Skeletal muscle tissue (tissue), 4 donors: ENCODE data around the gene CD300A. TPM values are rescaled to one million over a fixed set of nuclear protein-coding genes. Genes with fewer than 3 reads are reported as not detected.

Experiments
- H3K27ac ChIP-seq: one replicate; pipeline ENCODE4 v1.7.0; 2013; ENCODE audit warnings: mild to moderate bottlenecking, low read depth, low read length, inconsistent platforms
- H3K27me3 ChIP-seq, 3 donors: one replicate each; pipeline ENCODE4 v1.7.0; 2013; ENCODE audit warnings: low read length in 3 of 3; ENCODE audit not compliant: control insufficient read depth in 3 of 3, insufficient read depth in 3 of 3
- H3K36me3 ChIP-seq, 3 donors: one replicate each; pipeline ENCODE4 v1.7.0; 2013; ENCODE audit warnings: low read length in 3 of 3; ENCODE audit not compliant: control insufficient read depth in 3 of 3, insufficient read depth in 3 of 3
- H3K4me1 ChIP-seq, 3 donors: one replicate each; pipeline ENCODE4 v1.7.0; 2013; ENCODE audit warnings: low read length in 3 of 3, mild to moderate bottlenecking in 3 of 3; ENCODE audit not compliant: control insufficient read depth in 3 of 3, insufficient read depth in 3 of 3
- H3K4me3 ChIP-seq, 3 donors: one replicate each; pipeline ENCODE4 v1.7.0; 2013; ENCODE audit warnings: low read length in 3 of 3
- H3K9ac ChIP-seq, 3 donors: one replicate each; pipeline ENCODE4 v1.7.0; 2013; ENCODE audit warnings: low read length in 3 of 3, mild to moderate bottlenecking in 3 of 3, moderate library complexity in 2 of 3, low read depth in 1 of 3
- H3K9me3 ChIP-seq, 3 donors: one replicate each; pipeline ENCODE4 v1.7.0; 2013; ENCODE audit warnings: low read length in 3 of 3; ENCODE audit not compliant: control insufficient read depth in 3 of 3
- total RNA-seq: library from RNA; depleted of rRNA; stranded (reverse); fragments of >200 nt; gene quantifications from one replicate; pipeline ENCODE4 v1.2.3, GENCODE V29; 2014
- donor health status: Osteomylitis.

CD300A gene
- total RNA-seq, 1 donor from 2014 or later, result 1.0 TPM

DNA sequence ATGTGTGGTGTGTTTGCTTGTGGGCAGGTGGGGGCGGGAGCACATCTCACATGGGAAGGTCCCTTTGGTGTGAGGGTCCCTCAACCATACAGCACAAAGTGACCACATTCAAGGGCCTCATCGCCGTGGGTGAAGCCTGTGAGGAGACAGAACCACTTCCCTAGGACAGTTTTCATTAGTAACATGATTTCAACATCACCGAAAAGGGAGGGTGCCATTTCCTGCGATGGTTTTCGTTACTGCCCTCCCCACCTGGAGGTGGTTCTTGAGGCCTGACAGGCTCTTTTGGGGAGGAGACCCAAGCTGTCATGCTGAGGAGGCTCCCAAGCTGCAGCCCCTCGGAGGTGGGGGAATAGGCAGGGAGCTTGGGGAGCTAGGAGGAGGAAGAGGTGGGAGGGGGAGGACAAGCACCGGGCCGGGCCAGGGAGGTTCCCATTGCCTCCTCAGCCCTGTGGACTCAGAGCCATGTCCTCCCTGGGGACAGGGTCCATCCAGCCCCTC, 55.3 kb downstream of the CD300A start:
- H3K4me1 ChIP-seq, result no peaks in the 10 kb centered on the region

DNA sequence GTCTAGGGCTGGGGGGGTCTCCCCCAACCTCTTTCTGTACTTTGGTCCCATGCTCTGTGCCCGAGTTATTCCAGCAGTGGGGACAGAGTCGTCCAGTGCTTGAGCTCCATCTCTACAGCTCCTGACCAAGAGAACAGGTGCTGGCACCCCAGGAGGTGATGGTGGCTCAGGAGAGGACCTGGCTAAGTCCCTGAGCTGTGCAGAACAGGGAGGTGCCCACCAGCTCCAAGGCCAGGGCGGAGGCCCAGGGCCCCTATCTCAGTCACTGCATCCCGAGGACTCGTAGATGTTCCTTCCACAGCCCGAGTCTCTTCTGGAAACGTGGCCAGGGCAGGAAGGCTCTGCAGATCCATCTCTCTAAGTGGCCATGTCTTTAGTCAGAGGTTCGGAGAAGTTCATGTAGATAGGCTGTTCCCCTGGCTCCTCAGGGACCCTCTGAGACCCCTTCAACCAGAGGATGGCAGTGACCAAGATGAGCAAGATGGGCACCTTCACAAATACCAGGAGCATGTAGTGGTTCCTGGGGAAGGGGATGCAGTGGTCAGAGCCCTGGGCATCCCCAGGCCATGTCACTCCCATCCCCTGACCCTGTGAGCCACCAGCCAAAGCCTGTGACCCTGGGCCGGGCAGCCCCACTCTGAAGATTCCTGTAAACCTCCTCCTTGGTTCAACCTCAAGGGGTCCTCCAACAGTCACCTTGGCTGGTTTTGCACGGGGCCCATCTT, 56.1 kb downstream of the CD300A start:
- no peaks in the 10 kb centered on the region for H3K4me1 ChIP-seq
- H3K27ac ChIP-seq, result no peak overlapping the region
- H3K9ac ChIP-seq, result no peak overlapping the region
- H3K27me3 ChIP-seq, result no peaks in the 10 kb centered on the region
- H3K9me3 ChIP-seq, result peaks cover 0 to 5% (median 0%) of the 10 kb centered on the region in 3 donors
- H3K36me3 ChIP-seq, result no peaks in the 10 kb centered on the region
- no peak overlapping the region for H3K4me3 ChIP-seq

More for the DNA sequence above, 55.3 kb downstream of the CD300A start:
- Histone ChIP-seq H3K36me3 (no peaks in the 10 kb centered on the region), H3K9ac (peak overlapping the region in 1 of 3 donors; percentile 25), H3K27me3 (no peaks in the 10 kb centered on the region), H3K9me3 (peaks cover 0 to 5% (median 0%) of the 10 kb centered on the region in 3 donors), H3K27ac (peak overlapping the region; percentile 70), H3K4me3 (no peak overlapping the region)

DNA sequence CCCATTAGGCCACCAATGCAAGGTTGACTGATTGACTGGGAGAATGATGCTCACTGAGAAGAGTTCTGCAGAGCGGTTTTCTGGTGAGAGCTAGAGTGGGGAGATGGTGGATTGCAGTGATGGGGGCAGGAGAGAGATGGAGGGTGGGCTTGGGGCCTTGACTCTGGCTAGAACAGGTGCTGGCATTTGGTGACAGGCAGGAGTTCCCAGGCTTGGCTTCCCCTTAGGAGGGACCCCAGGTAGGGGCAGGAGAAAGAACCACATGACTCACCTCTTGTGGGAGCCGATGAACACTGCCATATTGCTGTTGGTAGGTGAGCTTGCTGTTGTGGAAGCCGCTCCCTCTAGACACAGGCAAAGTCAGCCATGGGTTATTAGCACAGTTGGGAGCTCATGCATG, 56.9 kb downstream of the CD300A start:
- H3K4me1 ChIP-seq, result no peaks in the 10 kb centered on the region
- no peak overlapping the region for H3K9ac ChIP-seq
- H3K27ac ChIP-seq, result no peak overlapping the region
- H3K36me3 ChIP-seq, result no peaks in the 10 kb centered on the region
- peaks cover 0 to 5% (median 0%) of the 10 kb centered on the region in 3 donors for H3K9me3 ChIP-seq
- H3K27me3 ChIP-seq, result no peaks in the 10 kb centered on the region
- no peak overlapping the region for H3K4me3 ChIP-seq

DNA sequence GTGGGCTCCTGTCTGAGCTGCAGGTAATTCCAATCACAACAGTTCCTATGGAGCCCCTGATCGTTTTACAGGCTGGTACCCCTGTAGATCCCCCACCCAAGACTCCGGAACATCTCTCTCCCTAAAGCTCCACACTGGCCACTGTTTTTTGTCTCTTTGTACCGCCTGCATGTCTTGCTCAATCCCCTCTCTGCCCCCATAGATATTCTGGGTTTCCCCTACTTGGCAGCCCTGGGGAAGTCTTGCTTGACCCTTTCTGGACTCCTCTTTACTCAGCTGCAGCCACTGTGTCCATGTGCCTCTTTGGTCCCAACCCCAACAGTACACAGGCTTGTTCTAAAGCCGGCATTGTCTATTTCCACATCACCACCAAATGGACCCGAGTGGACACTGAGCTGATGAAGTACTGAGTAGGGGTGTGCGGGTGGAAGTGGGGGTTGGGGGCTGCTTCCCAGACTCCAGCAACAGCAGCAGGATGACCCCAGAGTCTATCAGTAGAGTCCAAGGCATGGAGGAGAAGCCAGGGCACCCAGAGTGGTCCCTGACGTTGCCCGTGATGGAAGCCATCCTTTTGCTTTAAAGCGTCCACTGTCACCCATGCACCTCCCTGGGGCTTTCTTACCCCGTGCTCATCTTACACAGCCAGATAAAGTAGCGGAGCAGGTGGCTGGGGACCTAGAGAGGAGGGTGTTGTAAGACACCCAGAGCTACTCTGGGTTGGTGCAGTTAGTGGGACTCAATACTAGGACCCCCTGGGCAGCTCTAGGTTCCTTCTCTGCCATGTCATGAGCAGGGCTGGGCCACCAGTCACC, 58.4 kb downstream of the CD300A start:
- no peaks in the 10 kb centered on the region for H3K4me1 ChIP-seq
- no peak overlapping the region for H3K4me3 ChIP-seq
- no peak overlapping the region for H3K27ac ChIP-seq
- no peaks in the 10 kb centered on the region for H3K27me3 ChIP-seq
- no peak overlapping the region for H3K9ac ChIP-seq
- H3K36me3 ChIP-seq, result no peaks in the 10 kb centered on the region
- H3K9me3 ChIP-seq, result peaks cover 0 to 5% (median 0%) of the 10 kb centered on the region in 3 donors

DNA sequence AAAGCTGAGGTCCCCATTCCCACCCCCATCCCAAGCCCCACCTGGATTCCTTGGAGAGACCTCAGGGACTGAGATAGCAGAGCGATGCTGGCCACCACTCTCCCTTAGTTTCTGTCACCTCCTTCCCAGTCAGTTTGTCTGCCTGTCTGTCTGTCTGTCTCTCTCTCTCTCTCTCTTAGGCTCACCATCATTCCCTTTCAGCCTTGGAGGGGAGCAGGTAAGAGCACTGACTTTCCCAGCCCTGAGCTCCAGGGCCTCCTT, 59.0 kb downstream of the CD300A start:
- Histone ChIP-seq H3K27ac (no peak overlapping the region), H3K9ac (no peak overlapping the region), H3K4me1 (no peaks in the 10 kb centered on the region)

DNA sequence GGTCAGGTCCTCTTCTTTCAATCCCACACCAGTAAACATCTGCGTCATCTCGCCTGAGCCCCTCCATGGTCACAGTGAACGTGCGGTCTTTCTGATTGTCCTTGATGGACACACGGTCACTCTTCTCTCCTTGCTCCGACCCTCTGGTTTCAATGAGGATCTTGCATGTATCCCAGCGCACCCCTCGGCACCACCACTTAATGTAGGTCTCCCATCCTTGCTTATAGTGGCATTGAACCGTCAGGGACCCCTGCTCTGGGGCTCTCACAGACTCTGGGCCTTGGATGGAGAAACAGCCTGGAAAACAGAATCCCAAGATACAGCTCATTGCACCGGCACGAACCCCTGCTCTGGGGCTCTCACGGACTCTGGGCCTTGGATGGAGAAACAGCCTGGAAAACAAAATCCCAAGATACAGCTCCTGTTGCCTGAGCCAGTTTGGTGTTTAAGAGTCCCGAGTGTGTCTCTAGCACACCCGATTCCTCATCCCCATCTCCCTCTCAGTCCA, 59.4 kb downstream of the CD300A start:
- H3K27ac ChIP-seq, result no peak overlapping the region
- no peaks in the 10 kb centered on the region for H3K36me3 ChIP-seq
- H3K9ac ChIP-seq, result no peak overlapping the region
- H3K4me3 ChIP-seq, result no peak overlapping the region
- no peaks in the 10 kb centered on the region for H3K4me1 ChIP-seq
- H3K27me3 ChIP-seq, result no peaks in the 10 kb centered on the region
- peaks cover 0 to 5% (median 0%) of the 10 kb centered on the region in 3 donors for H3K9me3 ChIP-seq

More for the DNA sequence above, 59.0 kb downstream of the CD300A start:
- no peaks in the 10 kb centered on the region for H3K36me3 ChIP-seq
- H3K4me3 ChIP-seq, result no peak overlapping the region
- H3K27me3 ChIP-seq, result no peaks in the 10 kb centered on the region
- peaks cover 0 to 5% (median 0%) of the 10 kb centered on the region in 3 donors for H3K9me3 ChIP-seq

DNA sequence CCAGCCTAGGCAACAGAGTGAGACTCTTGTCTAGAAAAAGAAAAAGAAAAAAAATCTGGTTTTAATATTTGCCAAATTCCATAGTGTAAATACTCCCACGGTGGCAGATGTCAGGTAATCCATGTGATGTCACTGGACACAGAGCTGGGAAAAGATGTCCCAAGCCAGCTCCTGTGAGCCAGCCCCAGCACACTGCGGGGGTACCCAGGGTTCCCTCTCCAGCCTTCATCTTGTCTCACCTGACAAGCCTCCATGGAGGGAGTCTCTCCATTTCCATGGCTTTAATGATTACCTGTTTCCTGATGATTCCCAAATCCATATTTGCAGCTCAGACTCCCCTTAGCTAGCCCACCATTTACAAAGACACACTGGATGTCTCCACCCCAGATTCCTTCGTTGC, 60.2 kb downstream of the CD300A start:
- Histone ChIP-seq H3K4me1 (no peaks in the 10 kb centered on the region), H3K4me3 (no peak overlapping the region), H3K36me3 (no peaks in the 10 kb centered on the region), H3K9ac (no peak overlapping the region), H3K27ac (no peak overlapping the region), H3K27me3 (no peaks in the 10 kb centered on the region), H3K9me3 (peaks cover 0 to 5% (median 0%) of the 10 kb centered on the region in 3 donors)

DNA sequence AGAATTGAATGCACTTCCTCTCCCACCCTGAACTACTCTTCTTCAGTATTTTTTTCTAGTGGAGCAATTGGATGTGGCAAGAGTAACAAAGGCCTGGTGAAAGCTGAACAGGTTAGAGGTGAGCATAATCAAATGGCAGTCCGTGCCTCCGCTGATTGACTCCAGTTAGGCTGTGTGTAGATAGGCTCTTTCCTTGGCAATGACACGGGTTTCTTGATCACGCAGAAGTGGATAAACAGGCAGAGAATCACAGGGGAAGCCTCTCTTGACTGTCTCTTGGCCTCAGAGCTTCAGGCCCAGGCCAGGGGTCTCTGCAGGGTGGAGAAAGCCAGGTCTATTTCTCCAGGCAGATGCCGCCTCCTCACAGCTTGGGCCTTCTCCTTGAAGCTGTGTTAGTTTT, 60.6 kb downstream of the CD300A start:
- H3K9ac ChIP-seq, result no peak overlapping the region
- no peaks in the 10 kb centered on the region for H3K4me1 ChIP-seq
- no peak overlapping the region for H3K27ac ChIP-seq
- no peaks in the 10 kb centered on the region for H3K36me3 ChIP-seq
- H3K9me3 ChIP-seq, result peaks cover 0 to 5% (median 0%) of the 10 kb centered on the region in 3 donors
- no peaks in the 10 kb centered on the region for H3K27me3 ChIP-seq
- H3K4me3 ChIP-seq, result no peak overlapping the region

DNA sequence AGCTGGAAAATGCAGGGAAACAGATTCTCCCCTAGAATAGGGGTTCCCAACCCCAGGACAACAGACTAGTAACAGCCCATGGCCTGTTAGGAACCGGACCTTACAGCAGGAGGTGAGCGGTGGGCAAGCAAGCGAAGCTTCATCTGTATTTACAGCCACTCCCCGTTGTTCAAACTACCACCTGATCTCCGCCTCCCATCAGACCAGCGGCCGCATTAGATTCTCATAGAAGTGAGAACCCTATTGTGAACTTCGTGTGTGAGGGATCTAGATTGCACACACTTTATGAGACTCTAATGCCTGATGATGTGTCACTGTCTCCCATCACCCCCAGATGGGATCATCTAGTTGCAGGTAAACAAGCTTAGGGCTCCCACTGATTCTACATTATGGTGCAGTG, 61.3 kb downstream of the CD300A start:
- Histone ChIP-seq H3K27ac (no peak overlapping the region), H3K27me3 (no peaks in the 10 kb centered on the region), H3K4me1 (peaks cover 0 to 1% (median 0%) of the 10 kb centered on the region in 3 donors)

More for the DNA sequence above, 61.3 kb downstream of the CD300A start:
- Histone ChIP-seq H3K4me3 (no peak overlapping the region), H3K9me3 (peaks cover 0 to 5% (median 0%) of the 10 kb centered on the region in 3 donors), H3K36me3 (no peaks in the 10 kb centered on the region), H3K9ac (no peak overlapping the region)
